Chondrocyte (in vitro differentiated cells): ENCODE results near the gene GADD45GIP1. TPM values are rescaled to one million over a fixed set of nuclear protein-coding genes. Genes with fewer than 3 reads are reported as not detected.
A peak's percentile ranks its signal among the peaks of the same experiment; 100 is the strongest.
"Not testable (repeated sequence)": the region's sequence is repeated elsewhere in the genome, so short reads cannot be mapped to it uniquely, and the experiment has no call there.

Source experiments
- DNase-seq: peaks from one replicate; pipeline ENCODE4 v3.0.0; 2021; ENCODE audit warnings: mixed read lengths, low spot score
- H3K27ac Mint-ChIP-seq: one replicate; pipeline ENCODE4 v1.8.0; 2021; ENCODE audit warnings: mild to moderate bottlenecking, moderate library complexity, mixed read lengths; ENCODE audit not compliant: unreplicated experiment
- H3K27me3 Mint-ChIP-seq: 2 replicates; pipeline ENCODE4 v1.8.0; 2021; ENCODE audit warnings: low read depth, mixed read lengths
- H3K36me3 Mint-ChIP-seq: 2 replicates; pipeline ENCODE4 v1.8.0; 2021; ENCODE audit warnings: low read depth, mixed read lengths
- H3K4me1 Mint-ChIP-seq: 2 replicates; pipeline ENCODE4 v1.8.0; 2021; ENCODE audit warnings: low read depth, mild to moderate bottlenecking, mixed read lengths
- H3K4me3 Mint-ChIP-seq: one replicate; pipeline ENCODE4 v1.8.0; 2021; ENCODE audit warnings: mild to moderate bottlenecking, moderate library complexity, mixed read lengths; ENCODE audit not compliant: unreplicated experiment
- H3K9me3 Mint-ChIP-seq: 2 replicates; pipeline ENCODE4 v1.8.0; 2021; ENCODE audit warnings: low read depth, mixed read lengths
- CTCF ChIP-seq: fragments of 200-600 bp; sonication (generic); IDR thresholded peaks from 2 replicates; pipeline ENCODE4 v1.5.0; 2021; ENCODE audit warnings: antibody characterized with exemption, mild to moderate bottlenecking, moderate library complexity
- total RNA-seq: library from RNA; stranded (reverse); gene quantifications from 3 replicates; pipeline ENCODE4 v1.2.1, GENCODE V29; 2021

The GADD45GIP1 gene
- total RNA-seq, 1 donor from 2014 or later: 29.1 TPM

GRCh38 chr19:12954612-12954962, 2.4 kb downstream of the GADD45GIP1 start:
- no peak for TF ChIP-seq CTCF
- Mint-ChIP-seq H3K4me1 (peaks cover 67% of the 10 kb centered on the region), H3K27me3 (no peaks in the 10 kb centered on the region), H3K9me3 (no peaks in the 10 kb centered on the region), H3K36me3 (peaks cover 18% of the 10 kb centered on the region), H3K4me3 (peak overlapping the region; percentile 20), H3K27ac (peak overlapping the region; percentile 99)
- DNase-seq: no peak

- DNase-seq: no peak
- Mint-ChIP-seq H3K27ac (peak overlapping the region; percentile 99), H3K4me3 (peak overlapping the region; percentile 20), H3K4me1 (peaks cover 67% of the 10 kb centered on the region), H3K36me3 (peaks cover 18% of the 10 kb centered on the region), H3K9me3 (no peaks in the 10 kb centered on the region), H3K27me3 (no peaks in the 10 kb centered on the region)
- no peak for TF ChIP-seq CTCF
Observed at GRCh38 chr19:12953799-12954611, 3.0 kb downstream of the GADD45GIP1 start.

- peak overlapping the region; percentile 99 for H3K27ac Mint-ChIP-seq
Observed at GRCh38 chr19:12953138-12953798, 3.8 kb downstream of the GADD45GIP1 start.

GRCh38 chr19:12952488-12953137, 4.4 kb downstream of the GADD45GIP1 start:
- TF ChIP-seq CTCF: no peak
- peaks cover 25% of the 10 kb centered on the region for H3K36me3 Mint-ChIP-seq
- H3K4me1 Mint-ChIP-seq: peaks cover 70% of the 10 kb centered on the region
- peak overlapping the region; percentile 51 for H3K4me3 Mint-ChIP-seq
- peak overlapping the region; percentile 99 for H3K27ac Mint-ChIP-seq
- DNase-seq: no peak
- no peaks in the 10 kb centered on the region for H3K27me3 Mint-ChIP-seq
- H3K9me3 Mint-ChIP-seq: no peaks in the 10 kb centered on the region

More at GRCh38 chr19:12953138-12953798, 3.8 kb downstream of the GADD45GIP1 start:
- TF ChIP-seq CTCF: no peak
- H3K9me3 Mint-ChIP-seq: no peaks in the 10 kb centered on the region
- H3K4me1 Mint-ChIP-seq: peaks cover 67% of the 10 kb centered on the region
- H3K4me3 Mint-ChIP-seq: peak overlapping the region; percentile 45
- peaks cover 22% of the 10 kb centered on the region for H3K36me3 Mint-ChIP-seq
- no peak for DNase-seq
- no peaks in the 10 kb centered on the region for H3K27me3 Mint-ChIP-seq

- peak overlapping the region; percentile 99 for H3K27ac Mint-ChIP-seq
- peaks cover 70% of the 10 kb centered on the region for H3K4me1 Mint-ChIP-seq
- not testable (repeated sequence) for H3K27me3 Mint-ChIP-seq, H3K9me3 Mint-ChIP-seq, DNase-seq
- peaks cover 25% of the 10 kb centered on the region for H3K36me3 Mint-ChIP-seq
- peak overlapping the region; percentile 51 for H3K4me3 Mint-ChIP-seq
Observed at GRCh38 chr19:12952050-12952449, 5.0 kb downstream of the GADD45GIP1 start.
